Activated naive CD4-positive, alpha-beta T cell treated with anti-CD3 and anti-CD28 coated beads for 36 hours (primary cell): Measurements from ENCODE around the gene PFKL. TPM values are rescaled to one million over a fixed set of nuclear protein-coding genes. Genes with fewer than 3 reads are reported as not detected.

Source experiments
- CTCF ChIA-PET: fragments of 350-600 bp; sonication (Branson Sonifier 250); formaldehyde crosslinking; loops from one replicate; lab custom pipeline; 2021; ENCODE audit warnings: antibody characterized with exemption; lab: Charles Lee
- DNase-seq: peaks from one replicate; pipeline ENCODE4 v3.0.0-alpha.2; 2020
- H3K27ac Mint-ChIP-seq: one replicate; pipeline ENCODE4 v1.8.0; 2021; ENCODE audit warnings: mild to moderate bottlenecking, mixed read lengths
- H3K27me3 Mint-ChIP-seq: one replicate; pipeline ENCODE4 v1.8.0; 2021; ENCODE audit warnings: low read depth, mixed read lengths
- H3K36me3 Mint-ChIP-seq: one replicate; pipeline ENCODE4 v1.8.0; 2021; ENCODE audit warnings: low read depth, mixed read lengths
- H3K4me1 Mint-ChIP-seq: one replicate; pipeline ENCODE4 v1.8.0; 2021; ENCODE audit warnings: low read depth, mixed read lengths
- H3K4me3 Mint-ChIP-seq: one replicate; pipeline ENCODE4 v1.8.0; 2021; ENCODE audit warnings: mild to moderate bottlenecking, moderate library complexity, mixed read lengths
- H3K9me3 Mint-ChIP-seq: one replicate; pipeline ENCODE4 v1.8.0; 2021; ENCODE audit warnings: mixed read lengths
- intact Hi-C: fragments of 100-400 bp; cut with micrococcal nuclease; formaldehyde crosslinking; loops from one replicate; pipeline ENCODE4 v1.15.1; 2023
- total RNA-seq, 2 experiments: library from RNA; stranded (reverse); gene quantifications; one replicate each; pipeline ENCODE4 v1.2.3, GENCODE V29; 2021

Gene PFKL
- total RNA-seq, 2 experiments from 2014 or later, result 166 to 171 TPM

DNA sequence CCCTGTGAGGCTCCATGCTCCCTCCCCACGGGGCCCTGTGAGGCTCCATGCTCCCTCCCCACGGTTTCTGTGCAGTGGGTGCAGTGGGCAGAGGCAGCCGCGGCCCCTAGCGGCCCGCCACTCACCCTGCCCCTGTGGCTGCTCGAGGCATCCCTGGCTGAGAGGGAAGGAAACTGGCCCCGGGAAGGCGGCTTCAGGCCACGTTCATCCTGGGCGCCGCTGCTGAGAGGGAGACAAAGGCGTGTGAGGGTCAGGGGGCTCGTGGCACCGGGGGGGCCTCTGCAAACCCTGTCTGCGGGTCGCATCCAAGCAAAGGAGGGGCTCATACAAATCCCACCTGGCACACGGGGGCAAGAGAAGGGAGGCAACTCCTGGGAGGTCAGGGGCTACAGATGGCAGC lies 30.8 kb downstream of the PFKL start:
- Mint-ChIP-seq H3K9me3 (no peaks in the 10 kb centered on the region), H3K36me3 (no peaks in the 10 kb centered on the region), H3K4me3 (no peak overlapping the region), H3K27me3 (no peaks in the 10 kb centered on the region), H3K4me1 (no peaks in the 10 kb centered on the region), H3K27ac (no peak overlapping the region)
- intact Hi-C loops, result loop anchor here (10.0 kb wide), 1 partner anchor 154 kb away; no protein-coding TSS in a partner anchor
- no peak for DNase-seq
- CTCF ChIA-PET, result no interaction called here

DNA sequence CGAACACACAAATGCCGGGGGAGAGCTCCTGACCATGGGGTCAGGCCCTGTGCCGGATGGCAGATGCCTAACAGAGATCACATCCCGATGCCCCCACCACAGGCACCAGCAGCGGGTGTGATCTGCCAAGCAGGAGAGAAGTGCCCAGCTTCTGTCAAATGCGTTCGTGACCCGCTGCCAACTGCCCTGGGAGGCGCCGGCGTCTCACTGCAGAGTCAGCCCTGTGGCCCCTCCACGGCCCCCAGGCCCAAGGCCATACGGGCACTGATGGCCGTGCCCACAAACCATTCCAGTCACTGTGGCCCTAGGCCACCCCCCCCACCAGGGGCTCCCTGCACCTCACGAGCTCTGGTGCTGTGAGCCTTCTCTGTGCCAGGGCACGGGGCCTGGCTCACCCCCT lies 31.4 kb downstream of the PFKL start:
- intact Hi-C loops, result loop anchor here (10.0 kb wide), 1 partner anchor 154 kb away; no protein-coding TSS in a partner anchor
- Mint-ChIP-seq H3K27me3 (no peaks in the 10 kb centered on the region), H3K9me3 (no peaks in the 10 kb centered on the region), H3K27ac (no peak overlapping the region), H3K36me3 (no peaks in the 10 kb centered on the region), H3K4me1 (no peaks in the 10 kb centered on the region), H3K4me3 (no peak overlapping the region)
- CTCF ChIA-PET, result no interaction called here
- DNase-seq, result no peak

DNA sequence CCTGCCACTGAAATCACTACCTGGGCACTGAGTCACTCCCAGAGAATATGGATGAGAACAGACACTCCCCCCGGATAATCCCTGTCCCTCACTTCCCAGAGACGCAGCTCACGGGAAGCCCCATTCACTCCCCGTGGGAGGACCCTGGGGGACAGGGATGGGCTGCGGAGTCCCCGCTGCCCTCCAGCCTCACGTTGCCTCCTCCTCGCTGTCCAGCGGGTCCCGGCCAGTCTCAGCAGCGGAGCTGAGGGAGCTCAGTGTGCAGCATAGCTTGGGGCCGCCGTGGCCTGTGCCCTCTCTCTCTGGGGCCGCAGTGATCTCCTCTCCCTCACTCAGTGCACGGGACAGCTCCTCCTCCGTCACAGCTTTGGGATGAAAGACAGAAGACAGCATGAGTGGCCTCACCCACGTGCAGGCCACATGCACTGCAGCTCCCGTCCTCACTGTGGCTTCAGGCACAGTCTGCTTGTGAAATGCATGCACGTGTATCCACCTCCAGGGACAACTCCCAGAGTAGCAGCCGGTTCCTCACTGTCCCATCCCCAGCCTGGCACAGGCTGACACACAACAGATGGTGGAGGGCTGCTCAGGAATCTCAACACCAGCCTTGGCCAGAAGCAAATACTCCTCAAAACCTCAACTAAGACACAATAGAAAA lies 31.9 kb downstream of the PFKL start:
- H3K27ac Mint-ChIP-seq, result no peak overlapping the region
- no peak overlapping the region for H3K4me3 Mint-ChIP-seq
- H3K27me3 Mint-ChIP-seq, result no peaks in the 10 kb centered on the region
- no peaks in the 10 kb centered on the region for H3K9me3 Mint-ChIP-seq
- intact Hi-C loops, result loop anchor here (10.0 kb wide), 1 partner anchor 153 kb away; no protein-coding TSS in a partner anchor
- H3K4me1 Mint-ChIP-seq, result no peaks in the 10 kb centered on the region
- CTCF ChIA-PET, result no interaction called here
- H3K36me3 Mint-ChIP-seq, result no peaks in the 10 kb centered on the region
- no peak for DNase-seq

DNA sequence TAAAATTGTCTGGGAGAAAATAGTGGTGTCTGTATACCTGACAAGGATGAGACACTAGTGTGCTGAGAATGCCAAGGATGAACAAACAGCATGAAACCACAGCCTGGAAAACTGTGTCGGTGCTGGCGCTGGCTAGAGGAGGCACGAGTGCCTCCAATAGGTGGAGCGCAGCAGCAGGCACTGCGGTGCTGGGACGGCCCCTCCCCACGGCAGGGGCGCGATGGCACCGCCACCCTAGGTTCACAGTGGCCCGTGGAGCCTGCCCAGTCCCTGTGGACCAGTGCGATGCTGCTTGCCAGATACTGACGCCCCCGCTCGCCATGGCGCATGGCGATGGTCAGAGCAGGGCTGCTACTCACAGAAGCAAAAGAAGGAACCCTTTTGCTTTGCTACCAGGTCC lies 32.5 kb downstream of the PFKL start:
- CTCF ChIA-PET, result no interaction called here
- Mint-ChIP-seq H3K9me3 (no peaks in the 10 kb centered on the region), H3K4me3 (no peak overlapping the region), H3K36me3 (no peaks in the 10 kb centered on the region), H3K4me1 (no peaks in the 10 kb centered on the region), H3K27me3 (no peaks in the 10 kb centered on the region), H3K27ac (no peak overlapping the region)
- intact Hi-C loops, result loop anchor here (10.0 kb wide), 1 partner anchor 152 kb away; no protein-coding TSS in a partner anchor
- DNase-seq, result no peak

DNA sequence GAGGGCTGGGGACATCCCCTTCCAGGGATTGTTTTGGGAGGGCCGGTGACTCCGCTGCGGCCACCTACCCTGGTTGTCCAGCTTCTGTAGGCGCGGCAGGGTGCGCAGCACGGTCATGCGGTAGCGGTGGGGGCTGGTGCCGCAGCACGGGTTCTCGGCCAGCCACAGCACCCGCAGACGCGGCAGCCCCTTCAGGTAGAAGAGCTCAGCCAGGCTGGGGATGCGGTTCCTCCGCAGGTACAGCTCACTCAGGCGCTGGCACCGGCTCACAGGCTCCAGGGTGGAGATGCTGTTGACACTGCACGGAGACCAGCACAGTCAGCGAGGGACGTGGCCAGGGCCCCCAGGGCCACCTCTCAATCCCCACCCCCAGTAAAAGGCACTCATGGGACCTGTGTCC lies 33.1 kb downstream of the PFKL start:
- H3K9me3 Mint-ChIP-seq, result no peaks in the 10 kb centered on the region
- intact Hi-C loops, result loop anchor here (10.0 kb wide), 1 partner anchor 152 kb away; no protein-coding TSS in a partner anchor
- H3K36me3 Mint-ChIP-seq, result no peaks in the 10 kb centered on the region
- no peaks in the 10 kb centered on the region for H3K27me3 Mint-ChIP-seq
- CTCF ChIA-PET, result no interaction called here
- no peak overlapping the region for H3K4me3 Mint-ChIP-seq
- DNase-seq, result no peak
- H3K27ac Mint-ChIP-seq, result no peak overlapping the region
- no peaks in the 10 kb centered on the region for H3K4me1 Mint-ChIP-seq

DNA sequence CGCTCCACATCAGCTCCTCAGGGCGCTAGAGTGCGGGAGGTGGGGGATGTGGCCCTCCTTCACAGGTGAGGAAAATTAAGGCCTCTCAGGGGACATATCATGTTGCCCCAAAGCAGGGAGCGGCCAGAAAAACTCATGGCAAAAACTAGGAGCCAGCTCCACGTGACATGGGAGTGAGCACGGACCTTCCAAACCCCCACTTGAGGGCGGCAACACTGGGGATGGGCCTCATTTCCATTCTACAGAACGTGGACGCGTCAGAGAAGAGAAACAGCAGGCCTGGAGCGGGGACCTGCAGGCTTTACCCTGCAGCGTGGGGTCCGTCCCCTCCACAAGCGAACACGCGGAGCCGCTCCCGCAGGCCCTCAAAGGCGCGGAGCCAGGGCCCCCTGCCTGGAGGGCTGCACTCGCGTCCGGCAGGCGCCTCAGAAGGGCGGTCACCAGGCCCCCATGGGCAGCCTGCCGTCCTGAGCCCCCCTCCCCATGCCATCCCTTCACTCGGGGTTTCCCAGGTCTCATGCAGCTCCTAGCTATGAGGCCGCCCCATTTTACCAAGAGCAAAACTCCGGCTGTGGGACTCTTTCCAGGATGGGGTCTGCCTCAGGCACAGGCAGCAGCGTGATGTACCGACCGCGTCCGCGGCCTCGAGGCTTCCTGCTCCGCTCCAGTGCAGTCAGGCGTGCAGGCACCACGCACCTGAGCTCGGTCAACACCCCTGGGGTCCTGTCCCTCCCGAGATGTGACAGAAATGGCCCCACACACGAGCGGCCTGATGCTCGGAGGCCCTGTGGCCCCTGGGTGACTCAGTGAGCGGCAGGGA lies 33.9 kb downstream of the PFKL start:
- no peak overlapping the region for H3K4me3 Mint-ChIP-seq
- no peak overlapping the region for H3K27ac Mint-ChIP-seq
- H3K4me1 Mint-ChIP-seq, result peaks cover 2% of the 10 kb centered on the region
- DNase-seq, result no peak
- H3K27me3 Mint-ChIP-seq, result no peaks in the 10 kb centered on the region
- intact Hi-C loops, result loop anchor here (10.0 kb wide), 1 partner anchor 151 kb away; no protein-coding TSS in a partner anchor
- no peaks in the 10 kb centered on the region for H3K36me3 Mint-ChIP-seq
- H3K9me3 Mint-ChIP-seq, result no peaks in the 10 kb centered on the region
- CTCF ChIA-PET, result no interaction called here

DNA sequence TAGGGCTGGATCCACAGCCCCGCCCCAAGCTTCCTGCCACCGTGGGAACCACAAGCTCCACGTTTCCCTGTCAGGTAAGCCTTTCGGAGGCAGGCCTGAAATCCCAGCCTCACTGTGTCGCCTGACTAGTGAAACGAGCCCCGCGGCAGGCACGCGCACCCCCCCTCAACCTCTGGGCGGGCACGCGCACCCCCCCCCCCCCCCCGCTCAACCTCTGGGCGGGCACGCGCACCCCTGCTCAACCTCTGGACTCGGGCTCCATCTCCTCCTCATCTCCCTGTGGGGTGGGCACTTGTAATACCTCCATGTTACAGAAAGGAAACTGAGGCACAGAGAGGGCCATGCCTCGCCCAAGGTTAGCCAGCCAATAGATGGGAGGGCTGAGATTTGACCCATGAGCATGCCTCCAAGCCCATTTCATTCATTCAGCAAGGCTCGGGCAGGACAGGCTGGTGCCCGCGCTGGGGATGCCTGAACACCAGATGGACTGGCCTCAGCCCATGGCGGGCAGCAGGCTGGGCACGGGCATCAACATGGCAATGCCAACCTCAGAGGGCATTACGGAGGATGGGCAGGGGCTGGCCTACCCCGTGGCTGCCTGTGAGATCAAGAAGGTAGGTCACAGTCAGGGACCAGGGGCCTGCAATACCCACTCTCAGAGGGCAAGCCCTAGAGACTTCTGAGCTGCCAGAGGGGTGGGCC lies 34.6 kb downstream of the PFKL start:
- intact Hi-C loops, result loop anchor here (5.0 to 10.0 kb wide), 2 partner anchors 150 to 1362 kb away; partner anchors contain the start of gene PKNOX1

DNA sequence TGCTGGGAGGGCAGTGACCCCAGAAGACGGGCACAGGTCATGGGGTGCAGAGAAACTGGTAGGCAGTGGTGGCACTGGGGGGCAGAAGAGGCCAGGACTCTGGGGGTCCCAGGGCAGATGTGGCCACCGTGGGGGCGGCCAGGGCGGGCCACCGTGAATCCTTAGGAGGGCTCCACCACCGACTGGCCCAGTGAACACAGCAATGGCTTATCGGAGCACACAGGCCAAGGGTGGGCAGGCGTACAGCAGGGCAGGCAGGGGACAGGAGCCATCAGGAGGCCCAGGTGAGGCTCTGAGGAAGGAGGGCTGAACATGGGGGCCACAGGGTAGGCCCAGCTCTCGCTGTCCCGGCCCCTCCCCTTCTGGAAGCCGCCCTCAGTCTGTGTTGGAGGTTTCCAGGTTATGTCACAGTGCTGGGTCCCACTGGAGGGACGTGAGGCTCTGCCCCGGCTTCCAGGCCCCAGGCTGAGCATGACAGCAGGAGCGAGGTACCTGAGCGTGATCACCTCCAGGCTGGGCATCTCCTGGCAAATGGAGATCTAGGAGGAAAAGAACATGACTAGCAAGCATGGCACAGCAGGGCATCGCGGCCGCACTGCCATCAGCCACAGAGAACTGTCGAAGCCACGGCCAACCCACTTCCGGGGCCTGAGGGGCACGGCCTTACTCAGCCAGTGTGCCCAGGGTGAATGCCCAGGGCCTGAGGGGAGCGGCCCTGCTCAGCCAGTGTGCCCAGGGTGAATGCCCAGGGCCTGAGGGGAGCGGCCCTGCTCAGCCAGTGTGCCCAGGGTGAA lies 35.6 kb downstream of the PFKL start:
- Mint-ChIP-seq H3K4me3 (no peak overlapping the region), H3K27ac (no peak overlapping the region), H3K9me3 (no peaks in the 10 kb centered on the region), H3K36me3 (no peaks in the 10 kb centered on the region), H3K27me3 (no peaks in the 10 kb centered on the region), H3K4me1 (peaks cover 13% of the 10 kb centered on the region)
- no peak for DNase-seq
- CTCF ChIA-PET, result interaction anchor here (0.6 kb wide), 1 partner anchor 675 kb away, joined by 3 read pairs; no protein-coding TSS in a partner anchor
- intact Hi-C loops, result loop anchor here (5.0 to 10.0 kb wide), 2 partner anchors 149 to 1363 kb away; partner anchors contain the start of gene PKNOX1

More for the DNA sequence above, 34.6 kb downstream of the PFKL start:
- DNase-seq, result no peak
- H3K27me3 Mint-ChIP-seq, result no peaks in the 10 kb centered on the region
- H3K4me1 Mint-ChIP-seq, result peaks cover 3% of the 10 kb centered on the region
- H3K9me3 Mint-ChIP-seq, result no peaks in the 10 kb centered on the region
- no peak overlapping the region for H3K27ac Mint-ChIP-seq
- CTCF ChIA-PET, result interaction anchor here (0.6 kb wide), 1 partner anchor 676 kb away, joined by 3 read pairs; no protein-coding TSS in a partner anchor
- no peaks in the 10 kb centered on the region for H3K36me3 Mint-ChIP-seq
- no peak overlapping the region for H3K4me3 Mint-ChIP-seq

DNA sequence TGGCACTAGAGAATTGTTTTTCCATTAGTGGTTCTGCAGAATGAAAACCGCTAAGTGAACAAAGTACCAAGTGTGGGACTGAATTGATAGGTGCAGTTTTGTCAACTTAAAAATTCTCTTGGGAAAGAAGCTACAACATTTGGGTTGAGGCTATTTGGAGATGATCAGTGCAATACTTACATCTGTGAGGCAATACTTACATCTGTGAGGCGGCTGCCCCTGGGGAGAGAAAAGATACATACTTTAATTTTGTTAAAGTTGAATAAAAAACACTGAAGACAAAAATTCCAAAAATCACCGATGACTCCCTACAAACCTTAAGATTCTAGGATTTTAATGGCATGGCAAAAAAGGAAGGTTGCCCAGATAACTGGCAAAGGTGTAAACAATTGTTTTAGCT lies 37.6 kb downstream of the PFKL start:
- Mint-ChIP-seq H3K27me3 (no peaks in the 10 kb centered on the region), H3K27ac (no peak overlapping the region), H3K9me3 (no peaks in the 10 kb centered on the region), H3K4me1 (peaks cover 14% of the 10 kb centered on the region), H3K36me3 (no peaks in the 10 kb centered on the region), H3K4me3 (no peak overlapping the region)
- intact Hi-C loops, result loop anchor here (5.0 to 10.0 kb wide), 2 partner anchors 147 to 1365 kb away; partner anchors contain the start of gene PKNOX1
- no peak for DNase-seq
- CTCF ChIA-PET, result interaction anchor here (0.8 to 1.7 kb wide), 3 partner anchors 18 to 40 kb away, joined by 3 to 5 read pairs (median 3); no protein-coding TSS in a partner anchor

DNA sequence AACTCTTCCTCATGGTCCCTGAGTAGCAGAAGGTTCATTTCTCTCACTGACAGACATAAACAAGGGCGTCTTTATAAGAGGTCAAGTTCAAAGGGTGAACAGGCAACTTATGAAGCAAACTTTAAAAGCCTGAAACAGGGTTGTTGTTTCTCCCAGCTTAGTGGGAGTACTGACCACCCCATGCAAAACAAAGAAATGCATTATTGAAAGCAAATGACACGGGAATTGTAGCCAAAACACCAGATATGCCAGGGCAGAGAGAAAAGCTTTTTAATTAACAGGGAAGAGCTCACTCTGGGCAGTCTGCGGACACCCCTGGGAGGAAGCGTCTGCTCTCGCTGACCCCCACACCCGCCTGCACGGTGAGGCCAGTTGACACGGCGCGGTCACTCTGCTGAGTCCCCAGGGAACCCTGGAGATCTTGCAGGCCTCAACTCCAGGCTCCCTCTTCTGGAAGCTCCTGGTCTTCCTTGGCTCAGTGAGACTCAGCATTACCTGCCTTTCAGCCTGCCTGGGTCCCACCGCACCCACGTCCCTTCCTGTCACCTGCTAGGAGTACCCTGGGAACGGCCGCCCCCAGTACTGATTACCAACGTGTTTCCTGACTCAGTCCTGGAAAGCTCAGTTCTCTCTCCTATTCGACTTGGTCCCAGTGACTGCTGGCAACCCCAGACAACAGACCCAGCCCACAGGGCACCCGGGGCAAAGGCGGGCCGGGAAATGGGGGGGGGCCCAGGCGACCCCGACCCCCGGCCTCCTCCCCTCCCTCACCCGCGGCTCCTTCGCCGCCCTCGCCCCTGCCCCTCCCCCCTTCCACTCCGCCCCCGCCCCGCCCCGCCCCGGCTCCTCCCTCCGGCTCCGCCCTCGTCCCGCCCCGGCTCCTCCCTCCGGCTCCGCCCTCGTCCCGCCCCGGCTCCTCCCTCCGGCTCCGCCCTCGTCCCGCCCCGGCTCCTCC lies 38.4 kb downstream of the PFKL start:
- intact Hi-C loops, result loop anchor here (5.0 to 10.0 kb wide), 2 partner anchors 147 to 1366 kb away; partner anchors contain the start of gene PKNOX1
- peak; percentile 56 for DNase-seq

More for the DNA sequence above, 38.4 kb downstream of the PFKL start:
- CTCF ChIA-PET, result interaction anchor here (0.8 to 1.7 kb wide), 3 partner anchors 19 to 40 kb away, joined by 3 to 5 read pairs (median 3); no protein-coding TSS in a partner anchor
- H3K27ac Mint-ChIP-seq, result peak overlapping the region; percentile 36
- no peaks in the 10 kb centered on the region for H3K27me3 Mint-ChIP-seq
- peaks cover 14% of the 10 kb centered on the region for H3K4me1 Mint-ChIP-seq
- H3K36me3 Mint-ChIP-seq, result no peaks in the 10 kb centered on the region
- peak overlapping the region; percentile 48 for H3K4me3 Mint-ChIP-seq
- H3K9me3 Mint-ChIP-seq, result no peaks in the 10 kb centered on the region
